ENCODE measurements around the gene VIPR2.

The VIPR2 gene

GRCh38 chr7:159075563-159076238 lies 69.0 kb downstream of the VIPR2 start:
- Histone ChIP-seq H3K9me3 (no peaks in the 10 kb centered on the region), H3K4me3 (ENCODE audit: low read depth in 1 of 2, low read length in 1 of 2) (no peak overlapping the region), H3K27ac (no peak overlapping the region), H3K27me3 (peaks cover 11% of the 10 kb centered on the region), H3K4me1 (ENCODE audit: control insufficient read depth in 1 of 2, insufficient read depth in 1 of 2, low read depth in 1 of 2, low read length in 1 of 2) (peaks cover 4% of the 10 kb centered on the region in 2 experiments), H3K36me3 (no peaks in the 10 kb centered on the region)
- TF ChIP-seq CTCF (IDR thresholded peaks at IDR 0.05), result no peak

- no peaks in the 10 kb centered on the region for H3K9me3 ChIP-seq
- H3K27me3 ChIP-seq, result no peaks in the 10 kb centered on the region
- H3K36me3 ChIP-seq, result no peaks in the 10 kb centered on the region
- H3K27ac ChIP-seq, result no peak overlapping the region
- peaks cover 8 to 9% of the 10 kb centered on the region in 2 experiments for H3K4me1 ChIP-seq (ENCODE audit: control insufficient read depth in 1 of 2, insufficient read depth in 1 of 2, low read depth in 1 of 2, low read length in 1 of 2)
- no peak overlapping the region for H3K4me3 ChIP-seq (ENCODE audit: low read depth in 1 of 2, low read length in 1 of 2)
- TF ChIP-seq CTCF (IDR thresholded peaks at IDR 0.05), result no peak
Measured at GRCh38 chr7:159071260-159071659, 73.4 kb downstream of the VIPR2 start.

- H3K27ac ChIP-seq, result no peak overlapping the region
- no peaks in the 10 kb centered on the region for H3K27me3 ChIP-seq
- no peak for TF ChIP-seq CTCF (IDR thresholded peaks at IDR 0.05)
- peaks cover 8 to 9% of the 10 kb centered on the region in 2 experiments for H3K4me1 ChIP-seq (ENCODE audit: control insufficient read depth in 1 of 2, insufficient read depth in 1 of 2, low read depth in 1 of 2, low read length in 1 of 2)
- no peaks in the 10 kb centered on the region for H3K9me3 ChIP-seq
- H3K4me3 ChIP-seq (ENCODE audit: low read depth in 1 of 2, low read length in 1 of 2), result no peak overlapping the region
- H3K36me3 ChIP-seq, result no peaks in the 10 kb centered on the region
Measured at GRCh38 chr7:159070431-159071148, 74.1 kb downstream of the VIPR2 start.

GRCh38 chr7:159068893-159069448 lies 75.7 kb downstream of the VIPR2 start:
- Histone ChIP-seq H3K27ac (no peak overlapping the region), H3K4me1 (ENCODE audit: control insufficient read depth in 1 of 2, insufficient read depth in 1 of 2, low read depth in 1 of 2, low read length in 1 of 2) (peaks cover 8 to 9% of the 10 kb centered on the region in 2 experiments), H3K27me3 (no peaks in the 10 kb centered on the region), H3K4me3 (ENCODE audit: low read depth in 1 of 2, low read length in 1 of 2) (no peak overlapping the region), H3K36me3 (no peaks in the 10 kb centered on the region), H3K9me3 (no peaks in the 10 kb centered on the region)
- no peak for TF ChIP-seq CTCF (IDR thresholded peaks at IDR 0.05)

GRCh38 chr7:159068488-159068811 lies 76.2 kb downstream of the VIPR2 start:
- no peak overlapping the region for H3K27ac ChIP-seq
- peaks cover 8 to 9% of the 10 kb centered on the region in 2 experiments for H3K4me1 ChIP-seq (ENCODE audit: control insufficient read depth in 1 of 2, insufficient read depth in 1 of 2, low read depth in 1 of 2, low read length in 1 of 2)
- H3K36me3 ChIP-seq, result no peaks in the 10 kb centered on the region
- H3K27me3 ChIP-seq, result no peaks in the 10 kb centered on the region
- TF ChIP-seq CTCF (IDR thresholded peaks at IDR 0.05), result no peak
- no peaks in the 10 kb centered on the region for H3K9me3 ChIP-seq
- H3K4me3 ChIP-seq (ENCODE audit: low read depth in 1 of 2, low read length in 1 of 2), result no peak overlapping the region

Measured in neutrophil (primary cell).